Measurements from ENCODE around the gene PRSS50. TPM values are rescaled to one million over a fixed set of nuclear protein-coding genes. Genes with fewer than 3 reads are reported as not detected.

PRSS50 gene
- total RNA-seq, 4 donors from 2014 or later, result not detected

DNA sequence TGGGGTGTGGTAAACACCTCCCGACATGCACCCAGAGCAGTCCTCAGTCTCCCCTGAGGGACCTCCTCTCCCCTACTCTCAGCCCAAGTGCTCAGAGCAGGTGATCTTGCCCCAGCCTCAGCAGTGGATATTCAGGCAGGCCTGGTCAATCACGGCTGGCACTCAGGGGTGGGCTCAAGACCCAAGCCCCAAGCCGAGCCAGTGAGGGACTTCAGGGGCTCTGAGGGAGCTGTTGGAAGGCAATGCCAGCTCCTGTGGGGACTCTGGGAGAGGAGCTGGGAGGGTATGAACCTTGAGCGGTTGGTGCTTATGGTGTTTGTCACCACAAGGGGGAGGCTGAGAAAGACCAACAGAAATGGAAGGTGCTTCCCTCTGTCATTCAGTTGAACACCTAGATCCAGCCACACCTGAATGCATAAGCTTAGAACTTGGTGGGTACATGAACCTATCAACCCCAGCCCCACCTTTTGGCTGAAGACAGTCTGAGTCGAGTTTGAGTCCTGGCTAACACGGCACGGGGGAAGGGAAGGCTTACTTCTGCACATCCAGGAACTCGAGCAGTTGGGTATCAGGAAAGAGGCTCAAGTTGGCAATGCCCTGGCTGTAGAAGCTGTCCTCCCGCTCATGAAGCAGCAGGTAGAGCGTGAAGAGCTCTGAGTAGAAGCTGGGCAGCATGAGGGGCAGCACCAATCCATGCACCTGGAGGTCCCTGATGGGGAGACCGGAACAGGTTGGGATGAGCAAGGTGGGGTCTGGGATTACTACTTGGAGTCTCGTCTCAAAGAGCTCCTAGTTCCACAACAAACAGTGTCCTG lies 43.4 kb downstream of the PRSS50 start:
- TF ChIP-seq, protein P1, sequence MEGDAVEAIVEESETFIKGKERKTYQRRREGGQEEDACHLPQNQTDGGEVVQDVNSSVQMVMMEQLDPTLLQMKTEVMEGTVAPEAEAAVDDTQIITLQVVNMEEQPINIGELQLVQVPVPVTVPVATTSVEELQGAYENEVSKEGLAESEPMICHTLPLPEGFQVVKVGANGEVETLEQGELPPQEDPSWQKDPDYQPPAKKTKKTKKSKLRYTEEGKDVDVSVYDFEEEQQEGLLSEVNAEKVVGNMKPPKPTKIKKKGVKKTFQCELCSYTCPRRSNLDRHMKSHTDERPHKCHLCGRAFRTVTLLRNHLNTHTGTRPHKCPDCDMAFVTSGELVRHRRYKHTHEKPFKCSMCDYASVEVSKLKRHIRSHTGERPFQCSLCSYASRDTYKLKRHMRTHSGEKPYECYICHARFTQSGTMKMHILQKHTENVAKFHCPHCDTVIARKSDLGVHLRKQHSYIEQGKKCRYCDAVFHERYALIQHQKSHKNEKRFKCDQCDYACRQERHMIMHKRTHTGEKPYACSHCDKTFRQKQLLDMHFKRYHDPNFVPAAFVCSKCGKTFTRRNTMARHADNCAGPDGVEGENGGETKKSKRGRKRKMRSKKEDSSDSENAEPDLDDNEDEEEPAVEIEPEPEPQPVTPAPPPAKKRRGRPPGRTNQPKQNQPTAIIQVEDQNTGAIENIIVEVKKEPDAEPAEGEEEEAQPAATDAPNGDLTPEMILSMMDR (IDR thresholded peaks at IDR 0.05; ENCODE audit: low read depth), result no peak

GRCh38 chr3:46673151-46674030 lies 44.3 kb downstream of the PRSS50 start:
- TF ChIP-seq, protein P1 (IDR thresholded peaks at IDR 0.05; ENCODE audit: low read depth), result no peak

DNA sequence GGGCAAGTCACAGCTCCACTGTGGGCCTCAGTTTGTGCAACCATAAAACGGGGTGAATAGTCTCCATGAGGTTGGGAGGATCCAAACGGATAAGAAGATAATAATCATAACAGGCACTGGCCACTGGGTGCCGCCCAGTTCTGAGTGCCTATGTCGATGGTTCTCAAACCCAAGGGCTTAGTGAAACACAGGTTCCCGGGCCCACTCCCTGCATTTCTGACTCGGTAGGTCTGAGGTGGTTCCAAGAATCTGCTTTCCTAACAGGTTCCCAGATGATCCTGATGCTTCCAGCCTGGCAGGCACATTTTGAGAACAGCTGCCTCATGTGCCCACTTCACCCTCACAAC lies 45.3 kb downstream of the PRSS50 start:
- TF ChIP-seq, protein P1 (IDR thresholded peaks at IDR 0.05; ENCODE audit: low read depth), result no peak

- TF ChIP-seq, protein P1 (IDR thresholded peaks at IDR 0.05; ENCODE audit: low read depth), result no peak
Observed at GRCh38 chr3:46671541-46672348, 45.9 kb downstream of the PRSS50 start.

GRCh38 chr3:46670891-46671427 lies 46.7 kb downstream of the PRSS50 start:
- TF ChIP-seq, protein P1 (IDR thresholded peaks at IDR 0.05; ENCODE audit: low read depth), result no peak

GRCh38 chr3:46670000-46670890 lies 47.4 kb downstream of the PRSS50 start:
- TF ChIP-seq, protein P1 (IDR thresholded peaks at IDR 0.05; ENCODE audit: low read depth), result no peak
